ENCODE measurements around the gene ETFBKMT.

Gene ETFBKMT

DNA sequence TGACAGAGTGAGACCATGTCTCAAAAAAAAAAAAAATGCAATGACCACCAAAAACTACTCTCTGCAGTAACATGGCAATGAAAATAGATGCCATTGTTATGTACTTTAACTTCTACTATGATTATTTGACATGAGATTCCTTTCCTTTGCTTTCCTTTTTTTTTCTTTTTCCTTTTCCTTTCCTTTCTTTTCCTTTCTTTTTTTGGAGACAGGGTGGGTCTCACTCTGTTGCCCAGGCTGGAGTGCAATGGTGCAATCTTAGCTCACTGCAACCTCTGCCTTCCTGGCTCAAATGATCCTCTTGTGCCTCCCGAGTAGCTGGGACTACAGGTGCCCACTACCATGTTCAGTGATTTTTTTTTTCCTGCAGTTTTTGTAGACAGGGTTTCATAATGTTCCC lies 24.9 kb upstream of the ETFBKMT start:
- no peak for TF ChIP-seq CTCF (IDR thresholded peaks at IDR 0.05; ENCODE audit: low read depth, low read length)
- DNase-seq (ENCODE audit: low read depth, low spot score) = no peak
- no peak overlapping the region for H3K4me3 ChIP-seq (ENCODE audit: low read depth, low read length)
- in situ Hi-C loops (cut with HindIII; ENCODE audit: low sequenced_read_pairs) = no loop called here

GRCh38 chr12:31641509-31642090 lies 17.9 kb upstream of the ETFBKMT start:
- no peak overlapping the region for H3K4me3 ChIP-seq (ENCODE audit: low read depth, low read length)
- in situ Hi-C loops (cut with HindIII; ENCODE audit: low sequenced_read_pairs) = no loop called here
- no peak for DNase-seq (ENCODE audit: low read depth, low spot score)
- TF ChIP-seq CTCF (IDR thresholded peaks at IDR 0.05; ENCODE audit: low read depth, low read length) = no peak

DNA sequence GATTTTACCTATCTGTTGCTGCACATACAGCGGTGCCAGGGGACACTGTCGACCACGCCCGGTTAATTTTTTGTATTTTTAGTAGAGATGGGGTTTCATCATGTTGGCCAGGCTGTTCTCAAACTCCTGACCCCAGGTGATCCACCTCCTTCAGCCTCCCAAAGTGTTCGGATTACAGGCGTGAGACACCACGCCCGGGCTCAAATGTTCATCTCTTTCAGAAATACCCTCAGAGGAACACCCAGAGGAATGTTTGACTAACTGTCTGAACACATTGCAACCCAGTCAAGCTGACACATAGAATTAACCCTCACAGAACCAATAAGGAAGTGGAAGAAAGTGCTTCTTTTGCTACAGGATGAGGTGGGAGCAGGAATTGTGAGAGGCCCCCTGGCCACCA lies 15.0 kb upstream of the ETFBKMT start:
- H3K4me3 ChIP-seq (ENCODE audit: low read depth, low read length) = no peak overlapping the region
- in situ Hi-C loops (cut with HindIII; ENCODE audit: low sequenced_read_pairs) = no loop called here
- DNase-seq (ENCODE audit: low read depth, low spot score) = no peak
- no peak for TF ChIP-seq CTCF (IDR thresholded peaks at IDR 0.05; ENCODE audit: low read depth, low read length)

DNA sequence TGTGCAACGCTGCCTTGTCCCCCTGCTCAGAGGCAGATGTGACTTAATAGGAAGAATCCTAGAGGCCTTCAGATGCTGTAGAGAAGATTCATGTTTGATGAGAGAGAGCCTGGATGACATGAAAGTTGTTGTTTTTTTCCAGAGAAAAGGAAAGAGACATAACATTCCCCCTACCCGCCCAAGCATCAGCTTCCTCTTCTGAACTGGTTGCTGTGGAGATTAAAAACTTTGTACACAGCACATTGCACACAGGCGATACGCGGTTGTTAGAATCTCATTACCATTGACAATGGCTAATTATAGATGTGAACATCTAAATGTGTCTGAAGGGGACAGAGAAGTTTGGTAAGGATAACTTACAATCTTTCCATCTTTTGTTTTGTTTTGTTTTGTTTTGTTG lies 13.6 kb upstream of the ETFBKMT start:
- no peak for DNase-seq (ENCODE audit: low read depth, low spot score)
- H3K4me3 ChIP-seq (ENCODE audit: low read depth, low read length) = no peak overlapping the region
- TF ChIP-seq CTCF (IDR thresholded peaks at IDR 0.05; ENCODE audit: low read depth, low read length) = no peak
- in situ Hi-C loops (cut with HindIII; ENCODE audit: low sequenced_read_pairs) = no loop called here

DNA sequence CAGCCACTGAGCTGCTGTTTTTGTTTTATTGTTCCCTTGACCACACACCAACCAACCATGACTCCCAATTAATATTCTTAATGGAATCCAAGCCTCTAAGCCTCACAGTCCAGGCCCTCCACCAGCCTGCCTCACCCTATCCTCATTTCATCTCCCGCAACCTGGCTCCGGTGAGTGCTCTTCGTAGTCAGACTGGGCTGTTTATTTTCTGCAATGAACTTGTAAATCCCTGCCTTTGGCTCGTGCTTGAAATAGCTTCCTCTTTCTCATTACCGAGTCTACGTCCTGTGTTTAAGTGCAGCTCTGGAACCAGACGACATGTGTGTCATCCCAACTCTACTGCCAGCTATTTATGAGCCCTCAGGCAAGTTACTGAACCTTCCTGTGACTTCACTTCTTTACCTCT lies 12.4 kb upstream of the ETFBKMT start:
- DNase-seq (ENCODE audit: low read depth, low spot score) = no peak
- H3K4me3 ChIP-seq (ENCODE audit: low read depth, low read length) = no peak overlapping the region
- in situ Hi-C loops (cut with HindIII; ENCODE audit: low sequenced_read_pairs) = no loop called here
- TF ChIP-seq CTCF (IDR thresholded peaks at IDR 0.05; ENCODE audit: low read depth, low read length) = no peak

- in situ Hi-C loops (cut with HindIII; ENCODE audit: low sequenced_read_pairs) = no loop called here
- no peak for TF ChIP-seq CTCF (IDR thresholded peaks at IDR 0.05; ENCODE audit: low read depth, low read length)
- DNase-seq (ENCODE audit: low read depth, low spot score) = no peak
- H3K4me3 ChIP-seq (ENCODE audit: low read depth, low read length) = no peak overlapping the region
These were observed 8.6 kb upstream of the ETFBKMT start for GRCh38 chr12:31650918-31651317.

Data from astrocyte of the spinal cord (primary cell).